Psoas muscle (tissue), 8 donors: Measurements from ENCODE around the gene DENND2C. TPM values are rescaled to one million over a fixed set of nuclear protein-coding genes. Genes with fewer than 3 reads are reported as not detected.
A peak's percentile ranks its signal among the peaks of the same experiment; 100 is the strongest.

ENCODE experiments used
- ATAC-seq, 4 donors: fragments of 200-7000 bp; cut with Tn5 transposase; one replicate each; pipeline ENCODE4 v1.9.1; 2020; ENCODE audit warnings: moderate library complexity in 3 of 4, mild to moderate bottlenecking in 2 of 4
- DNase-seq, 2 donors: peaks; one replicate each; pipeline ENCODE4 v3.0.0-alpha.2; 2020
- H3K27ac ChIP-seq: fragments of 200-600 bp; one replicate; pipeline ENCODE4 v1.8.0; 2022
- H3K27me3 ChIP-seq, 3 donors: fragments of 200-600 bp in 1 of 3; one replicate each; pipeline versions ENCODE4 v1.6.1 to v1.8.0; 2013 to 2022; ENCODE audit warnings: low read length in 2 of 3, mild to moderate bottlenecking in 2 of 3, moderate library complexity in 1 of 3; ENCODE audit not compliant: insufficient read depth in 3 of 3
- H3K36me3 ChIP-seq, 2 donors: fragments of 200-600 bp in 1 of 2; one replicate each; pipeline versions ENCODE4 v1.6.1 to v1.8.0; 2013 to 2022; ENCODE audit warnings: low read depth in 1 of 2, mild to moderate bottlenecking in 1 of 2, moderate library complexity in 1 of 2; ENCODE audit not compliant: insufficient read depth in 1 of 2
- H3K4me1 ChIP-seq: fragments of 200-600 bp; one replicate; pipeline ENCODE4 v1.8.0; 2022
- H3K4me3 ChIP-seq: fragments of 200-600 bp; one replicate; pipeline ENCODE4 v1.8.0; 2022; ENCODE audit warnings: mild to moderate bottlenecking
- H3K9me3 ChIP-seq: fragments of 200-600 bp; one replicate; pipeline ENCODE4 v1.8.0; 2022
- CTCF ChIP-seq: fragments of 200-600 bp; IDR thresholded peaks from one replicate; pipeline ENCODE4 v1.8.0; 2022; ENCODE audit warnings: antibody characterized with exemption
- WGBS, 3 donors: extraction: QIAGEN DNeasy Blood & Tissue Kit; methylation state at CpG; one replicate each; pipeline versions ENCODE4 v1.1.6 to v1.1.7; 2013; 5-methylcytosine and 5-hydroxymethylcytosine counted together
- intact Hi-C, 2 donors: fragments of 100-400 bp; cut with DNase I; formaldehyde crosslinking; loops; one replicate each; pipeline versions ENCODE4 v1.11.0 to v1.14.2; 2022
- polyA plus RNA-seq, 3 donors: library from polyadenylated mRNA; stranded (reverse); fragments of 200-250 nt; gene quantifications; one replicate each; pipeline ENCODE4 v1.2.3, GENCODE V29; 2013
- total RNA-seq, 4 donors: library from RNA; stranded (reverse); fragmentation: NEBNext Ultra II Directional in 2 of 4; extraction: Animal tissue kit (Norgen Biotek cat#: 25700) in 2 of 4; gene quantifications; one replicate each; pipeline versions ENCODE4 v1.2.1 to v1.2.4, GENCODE V29; 2021 to 2023
- donor health status: healthy with polysubstance abuse.
- donor health status: DM: no; HTN: no; CAD: no; lungs with moderate emphysema.
- donor health status: Bipolar disorder and iron deficiency.
- donor health status: healthy.
- donor health status: DM: yes; HTN: yes; CAD: no.
- donor health status: DM: no; HTN: no; CAD: no.
- donor health status: DM: no; HTN: no; CAD: no.
- donor health status: DM: yes; HTN: yes; CAD: no.

Gene DENND2C
- total and polyA plus RNA-seq, 7 donors: 1.4 to 18.3 (median 13.3) TPM

GRCh38 chr1:114668373-114668772 is 1.5 kb downstream of the DENND2C start:
- peak overlapping the region; percentile 91 for H3K27ac ChIP-seq
- H3K27me3 ChIP-seq: no peaks in the 10 kb centered on the region
- peaks cover 0 to 44% of the 10 kb centered on the region in 2 donors for H3K36me3 ChIP-seq
- H3K4me3 ChIP-seq: peak overlapping the region; percentile 81
- intact Hi-C loops: no loop called here
- no peak for TF ChIP-seq CTCF
- H3K9me3 ChIP-seq: no peaks in the 10 kb centered on the region
- peaks cover 15% of the 10 kb centered on the region for H3K4me1 ChIP-seq
- WGBS, 3 donors: 81 to 92% (median 81%) methylated on average over 4 of the region's 4 CpGs
- no peak for DNase-seq
- ATAC-seq: no peak

DNA sequence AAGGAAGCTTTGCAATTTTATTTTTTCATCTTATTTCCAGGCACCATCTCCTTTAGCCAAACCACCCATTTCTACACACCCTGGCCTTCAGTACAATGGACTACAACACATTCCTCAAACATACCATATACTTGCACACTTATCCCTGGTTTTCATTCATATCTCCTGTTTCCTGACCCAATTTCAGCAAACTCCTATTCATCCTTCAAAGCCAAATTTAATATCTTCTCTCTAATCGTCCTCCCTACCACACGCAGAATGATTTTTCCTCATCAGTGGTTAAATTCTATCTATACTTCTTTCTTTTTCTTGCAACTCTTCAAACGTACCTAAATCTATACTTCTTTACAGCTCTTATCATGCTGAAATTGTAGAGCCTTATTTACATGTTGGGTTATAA is 2.9 kb downstream of the DENND2C start:
- no peak for DNase-seq
- Histone ChIP-seq H3K27me3 (no peaks in the 10 kb centered on the region), H3K4me1 (peaks cover 10% of the 10 kb centered on the region), H3K27ac (peak overlapping the region; percentile 91), H3K4me3 (no peak overlapping the region), H3K9me3 (no peaks in the 10 kb centered on the region), H3K36me3 (peaks cover 0 to 41% of the 10 kb centered on the region in 2 donors)
- intact Hi-C loops: no loop called here
- ATAC-seq: no peak
- no peak for TF ChIP-seq CTCF
- 87 to 91% (median 89%) methylated on average over 3 of the region's 3 CpGs for WGBS, 3 donors

DNA sequence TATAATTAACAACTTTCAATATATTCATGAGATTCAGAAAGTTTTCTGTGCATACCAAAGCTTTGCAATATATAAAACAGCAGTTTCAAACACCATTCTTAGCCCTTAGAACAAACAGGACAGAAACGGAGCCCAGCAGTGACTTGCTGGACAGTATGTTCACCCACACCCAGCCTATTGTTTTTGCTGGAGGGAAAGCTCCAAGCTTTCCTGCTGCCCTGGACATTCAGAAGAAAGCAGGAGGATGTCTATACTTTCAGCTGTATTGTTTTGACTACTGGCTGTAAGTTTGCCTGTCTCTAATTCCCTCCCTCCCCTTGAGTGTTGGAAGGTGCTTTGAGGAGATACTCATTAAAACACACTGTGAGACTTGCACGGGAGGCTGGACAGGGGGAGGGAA is 9.6 kb downstream of the DENND2C start:
- no peaks in the 10 kb centered on the region for H3K4me1 ChIP-seq
- intact Hi-C loops: loop anchor here in 1 of 2 donors (5.0 kb wide), 1 partner anchor 48 kb away; no protein-coding TSS in a partner anchor
- H3K4me3 ChIP-seq: no peak overlapping the region
- 29 to 35% (median 34%) methylated on average over 2 of the region's 2 CpGs for WGBS, 3 donors
- DNase-seq: no peak
- no peak for ATAC-seq
- peaks cover 0 to 80% of the 10 kb centered on the region in 2 donors for H3K36me3 ChIP-seq
- no peaks in the 10 kb centered on the region for H3K27me3 ChIP-seq
- H3K9me3 ChIP-seq: no peaks in the 10 kb centered on the region
- TF ChIP-seq CTCF: no peak
- peak overlapping the region; percentile 30 for H3K27ac ChIP-seq

- Histone ChIP-seq H3K4me3 (no peak overlapping the region), H3K27me3 (no peaks in the 10 kb centered on the region), H3K4me1 (no peaks in the 10 kb centered on the region), H3K9me3 (no peaks in the 10 kb centered on the region), H3K27ac (no peak overlapping the region), H3K36me3 (peaks cover 3 to 88% of the 10 kb centered on the region in 2 donors)
- DNase-seq (no peak), ATAC-seq (peak; percentile 37 to 84 (median 66))
- intact Hi-C loops: no loop called here
- TF ChIP-seq CTCF: no peak
- WGBS, 3 donors: 21 to 46% (median 29%) methylated on average over 2 of the region's 2 CpGs
Measured at GRCh38 chr1:114651893-114652292, 18.0 kb downstream of the DENND2C start.

GRCh38 chr1:114648503-114648902 is 21.3 kb downstream of the DENND2C start:
- H3K27me3 ChIP-seq: no peaks in the 10 kb centered on the region
- H3K4me1 ChIP-seq: no peaks in the 10 kb centered on the region
- peaks cover 3 to 91% of the 10 kb centered on the region in 2 donors for H3K36me3 ChIP-seq
- no peaks in the 10 kb centered on the region for H3K9me3 ChIP-seq
- TF ChIP-seq CTCF: no peak
- no peak overlapping the region for H3K4me3 ChIP-seq
- ATAC-seq: no peak
- 96 to 97% (median 97%) methylated on average over 1 of the region's 1 CpG for WGBS, 3 donors
- intact Hi-C loops: no loop called here
- DNase-seq: no peak
- H3K27ac ChIP-seq: no peak overlapping the region
